Caco-2 (cell line): ENCODE results near the gene HMCES. TPM values are rescaled to one million over a fixed set of nuclear protein-coding genes. Genes with fewer than 3 reads are reported as not detected.
A peak's percentile ranks its signal among the peaks of the same experiment; 100 is the strongest.

Experiments
- BruUV-seq: library from RNA; stranded (reverse); fragments of 400-500 nt; replicated peaks from 2 replicates; lab custom pipeline; 2021; lab: Mats Ljungman, UMichigan
- CTCF ChIA-PET: fragments of 300-600 bp; sonication (Branson Sonifier 250); formaldehyde crosslinking; loops from one replicate; lab custom pipeline; 2022; ENCODE audit warnings: antibody characterized with exemption; lab: Charles Lee
- POLR2A ChIA-PET: fragments of 300-600 bp; sonication (Branson Sonifier 250); formaldehyde crosslinking; loops from one replicate; lab custom pipeline; 2022; ENCODE audit warnings: antibody characterized with exemption; lab: Charles Lee
- DNase-seq, 2 experiments: peaks; one replicate each; pipeline versions ENCODE4 v3.0.0 to v3.0.0-alpha.2; 2020 to 2022
- H3K27me3 ChIP-seq: replicated peaks from 2 replicates; pipeline ENCODE4 v1.6.0; 2011; ENCODE audit warnings: low read length; ENCODE audit not compliant: control insufficient read depth, insufficient read depth
- H3K36me3 ChIP-seq: 2 replicates; pipeline ENCODE4 v1.5.1; 2011; ENCODE audit warnings: low read length; ENCODE audit not compliant: control insufficient read depth, insufficient read depth
- H3K4me1 ChIP-seq: fragments of 250-450 bp; sonication (Bioruptor Pico); 2 replicates; pipeline ENCODE4 v1.5.1; 2020; ENCODE audit warnings: mild to moderate bottlenecking
- H3K4me3 ChIP-seq: 2 replicates; pipeline ENCODE4 v1.5.1; 2011; ENCODE audit warnings: low read depth, mild to moderate bottlenecking, control low read depth, low read length
- H3K9me3 ChIP-seq: fragments of 250-450 bp; sonication (Bioruptor Pico); 2 replicates; pipeline ENCODE4 v1.5.1; 2020; ENCODE audit warnings: mild to moderate bottlenecking, moderate library complexity
- H3K27ac Mint-ChIP-seq: one replicate; pipeline ENCODE4 v1.8.0; 2022; ENCODE audit warnings: mixed read lengths; ENCODE audit not compliant: unreplicated experiment
- H3K27me3 Mint-ChIP-seq: one replicate; pipeline ENCODE4 v1.8.0; 2022; ENCODE audit warnings: mixed read lengths; ENCODE audit not compliant: insufficient read depth, unreplicated experiment
- H3K36me3 Mint-ChIP-seq: one replicate; pipeline ENCODE4 v1.8.0; 2022; ENCODE audit warnings: mild to moderate bottlenecking, mixed read lengths; ENCODE audit not compliant: insufficient read depth, unreplicated experiment
- H3K4me1 Mint-ChIP-seq: one replicate; pipeline ENCODE4 v1.8.0; 2022; ENCODE audit warnings: low read depth, mixed read lengths; ENCODE audit not compliant: unreplicated experiment
- H3K4me3 Mint-ChIP-seq: one replicate; pipeline ENCODE4 v1.8.0; 2022; ENCODE audit warnings: mild to moderate bottlenecking, moderate library complexity, mixed read lengths; ENCODE audit not compliant: unreplicated experiment
- H3K9me3 Mint-ChIP-seq: one replicate; pipeline ENCODE4 v1.8.0; 2022; ENCODE audit warnings: mixed read lengths; ENCODE audit not compliant: unreplicated experiment
- CTCF ChIP-seq, 2 experiments: fragments of 200-600 bp in 1 of 2; IDR thresholded peaks; 1 replicate in 1 of 2; 2 replicates in 1 of 2; pipeline versions ENCODE4 v1.5.1 to v1.8.0; 2011 to 2022; ENCODE audit warnings: antibody characterized with exemption in 1 of 2, control low read depth in 1 of 2, inconsistent platforms in 1 of 2, low read depth in 1 of 2, low read length in 1 of 2, mild to moderate bottlenecking in 1 of 2, moderate library complexity in 1 of 2; ENCODE audit not compliant: insufficient read depth in 1 of 2, severe bottlenecking in 1 of 2, unreplicated experiment in 1 of 2
- intact Hi-C: fragments of 100-400 bp; cut with micrococcal nuclease; formaldehyde crosslinking; loops from one replicate; pipeline ENCODE4 v1.10.0; 2022; ENCODE audit not compliant: unreplicated experiment
- total RNA-seq: library from RNA; stranded (reverse); gene quantifications from 2 replicates; pipeline ENCODE4 v1.2.3, GENCODE V29; 2022

HMCES gene
- total RNA-seq, 1 experiment from 2014 or later, result 47.7 TPM

- H3K36me3 ChIP-seq, result 0 out of 2 replicates have a peak, but pooled peaks cover 2% of the 10 kb centered on the region
- POLR2A ChIA-PET, result no interaction called here
- CTCF ChIA-PET, result no interaction called here
- H3K36me3 Mint-ChIP-seq, result peaks cover 28% of the 10 kb centered on the region
- peaks cover 15% of the 10 kb centered on the region for H3K4me1 ChIP-seq
- intact Hi-C loops, result no loop called here
- no peak overlapping the region for H3K4me3 Mint-ChIP-seq
- H3K27me3 ChIP-seq, result no peaks in the 10 kb centered on the region
- H3K9me3 Mint-ChIP-seq, result no peaks in the 10 kb centered on the region
- H3K27ac Mint-ChIP-seq, result no peak overlapping the region
- H3K27me3 Mint-ChIP-seq, result no peaks in the 10 kb centered on the region
- no peak for TF ChIP-seq CTCF (IDR thresholded peaks at IDR 0.05; ENCODE audit: insufficient read depth in 1 of 2, low read depth in 1 of 2, low read length in 1 of 2, severe bottlenecking in 1 of 2, unreplicated experiment in 1 of 2)
- no peak for DNase-seq
- no peak overlapping the region for H3K4me3 ChIP-seq
- H3K4me1 Mint-ChIP-seq, result peaks cover under 1% of the 10 kb centered on the region
- TSS peak; percentile 62 for BruUV-seq
- no peaks in the 10 kb centered on the region for H3K9me3 ChIP-seq
Measured at GRCh38 chr3:129304962-129305222, 26.2 kb downstream of the HMCES start.

GRCh38 chr3:129305592-129306091 is 27.0 kb downstream of the HMCES start:
- Mint-ChIP-seq H3K4me3 (no peak overlapping the region), H3K27ac (no peak overlapping the region), H3K36me3 (peaks cover 28% of the 10 kb centered on the region), H3K4me1 (peaks cover 8% of the 10 kb centered on the region), H3K27me3 (no peaks in the 10 kb centered on the region), H3K9me3 (no peaks in the 10 kb centered on the region)
- BruUV-seq, result no TSS peak
- Histone ChIP-seq H3K4me3 (no peak overlapping the region), H3K36me3 (0 out of 2 replicates have a peak, but pooled peaks cover 2% of the 10 kb centered on the region), H3K9me3 (no peaks in the 10 kb centered on the region), H3K4me1 (peaks cover 23% of the 10 kb centered on the region), H3K27me3 (no peaks in the 10 kb centered on the region)
- TF ChIP-seq CTCF (IDR thresholded peaks at IDR 0.05; ENCODE audit: insufficient read depth in 1 of 2, low read depth in 1 of 2, low read length in 1 of 2, severe bottlenecking in 1 of 2, unreplicated experiment in 1 of 2), result no peak
- POLR2A ChIA-PET, result interaction anchor here (0.7 kb wide), 1 partner anchor 253 kb away, joined by 8 read pairs; no protein-coding TSS in a partner anchor
- no peak for DNase-seq
- intact Hi-C loops, result no loop called here
- CTCF ChIA-PET, result no interaction called here

- H3K27me3 ChIP-seq, result no peaks in the 10 kb centered on the region
- no peaks in the 10 kb centered on the region for H3K9me3 ChIP-seq
- no peak overlapping the region for H3K4me3 ChIP-seq
- TF ChIP-seq CTCF (IDR thresholded peaks at IDR 0.05; ENCODE audit: insufficient read depth in 1 of 2, low read depth in 1 of 2, low read length in 1 of 2, severe bottlenecking in 1 of 2, unreplicated experiment in 1 of 2), result no peak
- peaks cover 24% of the 10 kb centered on the region for H3K4me1 ChIP-seq
- Mint-ChIP-seq H3K27me3 (no peaks in the 10 kb centered on the region), H3K9me3 (no peaks in the 10 kb centered on the region), H3K27ac (no peak overlapping the region), H3K4me3 (no peak overlapping the region), H3K36me3 (peaks cover 36% of the 10 kb centered on the region), H3K4me1 (peaks cover 12% of the 10 kb centered on the region)
- no TSS peak for BruUV-seq
- CTCF ChIA-PET, result no interaction called here
- DNase-seq, result no peak
- H3K36me3 ChIP-seq, result 0 out of 2 replicates have a peak, but pooled peaks cover 2% of the 10 kb centered on the region
- intact Hi-C loops, result no loop called here
- POLR2A ChIA-PET, result no interaction called here
Measured at GRCh38 chr3:129308636-129309035, 30.0 kb downstream of the HMCES start.
